Glomerular endothelial cell (primary cell): ENCODE results near the gene GUCD1. TPM values are rescaled to one million over a fixed set of nuclear protein-coding genes. Genes with fewer than 3 reads are reported as not detected.

ENCODE experiments used
- DNase-seq: peaks from one replicate; pipeline ENCODE4 v3.0.0-alpha.2; 2011; ENCODE audit warnings: low read depth, low spot score; ENCODE audit errors: extremely low read depth
- total RNA-seq: library from RNA; depleted of rRNA; stranded (reverse); fragments of >200 nt; gene quantifications from 2 replicates; pipeline ENCODE4 v1.2.3, GENCODE V29; 2015

GUCD1 gene
- total RNA-seq, 1 donor from 2014 or later: 116 TPM

GRCh38 chr22:24591286-24591830, 36.4 kb upstream of the GUCD1 start:
- DNase-seq: no peak

GRCh38 chr22:24590596-24591173, 35.7 kb upstream of the GUCD1 start:
- DNase-seq: no peak

GRCh38 chr22:24589518-24590030, 34.6 kb upstream of the GUCD1 start:
- DNase-seq: no peak

- no peak for DNase-seq
Observed at GRCh38 chr22:24588757-24589481, 34.0 kb upstream of the GUCD1 start.

GRCh38 chr22:24588381-24588756, 33.4 kb upstream of the GUCD1 start:
- DNase-seq: no peak

GRCh38 chr22:24587948-24588347, 33.0 kb upstream of the GUCD1 start:
- no peak for DNase-seq

GRCh38 chr22:24587251-24587650, 32.3 kb upstream of the GUCD1 start:
- no peak for DNase-seq

- DNase-seq: no peak
Observed at GRCh38 chr22:24585927-24586546, 31.1 kb upstream of the GUCD1 start.

- no peak for DNase-seq
Observed at GRCh38 chr22:24585461-24585860, 30.5 kb upstream of the GUCD1 start.

GRCh38 chr22:24584871-24585411, 30.0 kb upstream of the GUCD1 start:
- DNase-seq: no peak

GRCh38 chr22:24584166-24584790, 29.3 kb upstream of the GUCD1 start:
- DNase-seq: no peak

GRCh38 chr22:24583221-24584165, 28.6 kb upstream of the GUCD1 start:
- DNase-seq: no peak

GRCh38 chr22:24582056-24582814, 27.3 kb upstream of the GUCD1 start:
- DNase-seq: no peak

- no peak for DNase-seq
Observed at GRCh38 chr22:24580276-24580675, 25.3 kb upstream of the GUCD1 start.

- no peak for DNase-seq
Observed at GRCh38 chr22:24579258-24579601, 24.3 kb upstream of the GUCD1 start.

GRCh38 chr22:24578355-24579257, 23.7 kb upstream of the GUCD1 start:
- no peak for DNase-seq

- no peak for DNase-seq
Observed at GRCh38 chr22:24576778-24577177, 21.8 kb upstream of the GUCD1 start.

GRCh38 chr22:24571266-24571665, 16.3 kb upstream of the GUCD1 start:
- no peak for DNase-seq
